HS-27A (cell line): ENCODE results near the gene APCDD1L.

ENCODE experiments used
- DNase-seq: peaks from one replicate; pipeline ENCODE4 v3.0.0-alpha.2; 2012; ENCODE audit warnings: low read depth, missing footprints

APCDD1L gene

GRCh38 chr20:58466729-58467571 is 48.2 kb downstream of the APCDD1L start:
- no peak for DNase-seq

- DNase-seq, result no peak
Measured at GRCh38 chr20:58466095-58466708, 49.0 kb downstream of the APCDD1L start.

GRCh38 chr20:58464838-58465237 is 50.4 kb downstream of the APCDD1L start:
- no peak for DNase-seq

GRCh38 chr20:58463256-58463655 is 51.9 kb downstream of the APCDD1L start:
- DNase-seq, result no peak

- no peak for DNase-seq
Measured at GRCh38 chr20:58461899-58462298, 53.3 kb downstream of the APCDD1L start.

GRCh38 chr20:58461104-58461503 is 54.1 kb downstream of the APCDD1L start:
- no peak for DNase-seq

GRCh38 chr20:58459058-58459750 is 56.0 kb downstream of the APCDD1L start:
- no peak for DNase-seq

GRCh38 chr20:58458342-58459057 is 56.7 kb downstream of the APCDD1L start:
- no peak for DNase-seq

- DNase-seq, result no peak
Measured at GRCh38 chr20:58457083-58457695, 58.0 kb downstream of the APCDD1L start.

GRCh38 chr20:58454460-58454859 is 60.7 kb downstream of the APCDD1L start:
- no peak for DNase-seq

GRCh38 chr20:58453391-58453790 is 61.8 kb downstream of the APCDD1L start:
- no peak for DNase-seq

- no peak for DNase-seq
Measured at GRCh38 chr20:58452667-58453255, 62.4 kb downstream of the APCDD1L start.

- DNase-seq, result no peak
Measured at GRCh38 chr20:58450254-58450653, 64.9 kb downstream of the APCDD1L start.

- DNase-seq, result no peak
Measured at GRCh38 chr20:58449681-58450221, 65.4 kb downstream of the APCDD1L start.

- no peak for DNase-seq
Measured at GRCh38 chr20:58448958-58449357, 66.2 kb downstream of the APCDD1L start.

GRCh38 chr20:58447511-58448391 is 67.4 kb downstream of the APCDD1L start:
- no peak for DNase-seq

- DNase-seq, result no peak
Measured at GRCh38 chr20:58446960-58447265, 68.3 kb downstream of the APCDD1L start.

GRCh38 chr20:58446264-58446959 is 68.8 kb downstream of the APCDD1L start:
- DNase-seq, result no peak

GRCh38 chr20:58444746-58445255 is 70.4 kb downstream of the APCDD1L start:
- DNase-seq, result no peak
